Lower leg skin (tissue), 3 donors: Measurements from ENCODE around the gene MSANTD1.

Experiments
- CTCF ChIP-seq, 3 donors: fragments of 450-650 bp; IDR thresholded peaks; one replicate each; pipeline ENCODE4 v1.5.1; 2016; ENCODE audit warnings: antibody characterized with exemption in 3 of 3, mild to moderate bottlenecking in 3 of 3, moderate library complexity in 2 of 3
- POLR2A ChIP-seq, 2 donors: fragments of 450-650 bp; IDR thresholded peaks; one replicate each; pipeline ENCODE4 v1.6.1; 2016 to 2017; ENCODE audit warnings: antibody characterized with exemption in 2 of 2, mild to moderate bottlenecking in 1 of 2, moderate library complexity in 1 of 2

GRCh38 chr4:3237266-3237665, 11.7 kb upstream of the MSANTD1 start:
- no peak for TF ChIP-seq CTCF (IDR thresholded peaks at IDR 0.05)
- no peak for TF ChIP-seq POLR2A (IDR thresholded peaks at IDR 0.05)
